Hepatocyte (in vitro differentiated cells): Measurements from ENCODE around the gene PGP. TPM values are rescaled to one million over a fixed set of nuclear protein-coding genes. Genes with fewer than 3 reads are reported as not detected.

Experiments
- DNase-seq: peaks from one replicate; pipeline ENCODE4 v3.0.0-alpha.2; 2016; ENCODE audit warnings: low spot score
- H2AFZ ChIP-seq: fragments of 200-600 bp; sonication (generic); 2 replicates; pipeline ENCODE4 v1.6.0; 2016; ENCODE audit warnings: antibody characterized with exemption, mild to moderate bottlenecking
- H3K27ac ChIP-seq: fragments of 200-600 bp; sonication (generic); 2 replicates; pipeline ENCODE4 v1.5.1; 2016; ENCODE audit warnings: mild to moderate bottlenecking
- H3K27me3 ChIP-seq: fragments of 200-600 bp; sonication (generic); 2 replicates; pipeline ENCODE4 v1.6.1; 2016
- H3K36me3 ChIP-seq: fragments of 200-600 bp; sonication (generic); replicated peaks from 2 replicates; pipeline ENCODE4 v1.5.1; 2016; ENCODE audit warnings: low read depth; ENCODE audit not compliant: insufficient read depth
- H3K4me1 ChIP-seq: fragments of 200-600 bp; sonication (generic); 2 replicates; pipeline ENCODE4 v1.5.1; 2016; ENCODE audit warnings: mild to moderate bottlenecking, moderate library complexity; ENCODE audit not compliant: insufficient read depth
- H3K4me2 ChIP-seq: fragments of 200-600 bp; sonication (generic); 2 replicates; pipeline ENCODE4 v1.6.0; 2016
- H3K4me3 ChIP-seq: fragments of 200-600 bp; sonication (generic); 2 replicates; pipeline ENCODE4 v1.5.1; 2016; ENCODE audit warnings: mild to moderate bottlenecking
- H3K79me2 ChIP-seq: fragments of 200-600 bp; sonication (generic); 2 replicates; pipeline ENCODE4 v1.6.0; 2017; ENCODE audit warnings: mild to moderate bottlenecking
- H3K9me2 ChIP-seq: fragments of 200-600 bp; sonication (generic); replicated peaks from 2 replicates; pipeline ENCODE4 v1.6.0; 2017; ENCODE audit warnings: mild to moderate bottlenecking; ENCODE audit not compliant: insufficient read depth
- H3K9me3 ChIP-seq: fragments of 200-600 bp; sonication (generic); 2 replicates; pipeline ENCODE4 v1.5.1; 2016; ENCODE audit warnings: low read depth, mild to moderate bottlenecking
- H4K20me1 ChIP-seq: fragments of 200-600 bp; sonication (generic); 2 replicates; pipeline ENCODE4 v1.6.0; 2016; ENCODE audit warnings: mild to moderate bottlenecking; ENCODE audit not compliant: insufficient read depth, poor library complexity, severe bottlenecking
- EZH2 ChIP-seq: fragments of 200-600 bp; sonication (generic); IDR thresholded peaks from 2 replicates; pipeline ENCODE4 v1.6.1; 2016; ENCODE audit warnings: antibody characterized with exemption, mild to moderate bottlenecking, borderline replicate concordance
- EZH2phosphoT487 ChIP-seq: fragments of 200-600 bp; sonication (generic); IDR thresholded peaks from one replicate; pipeline ENCODE4 v1.6.1; 2018; ENCODE audit warnings: antibody characterized with exemption, mild to moderate bottlenecking, low read depth, moderate library complexity; ENCODE audit not compliant: unreplicated experiment, severe bottlenecking
- WGBS: methylation state at CpG from one replicate; pipeline ENCODE4 v1.1.6; 2016; ENCODE audit warnings: low lambda C conversion rate; ENCODE audit errors: missing lambda C conversion rate; 5-methylcytosine and 5-hydroxymethylcytosine counted together
- polyA plus RNA-seq: library from polyadenylated mRNA; unstranded; fragments of >200 nt; fragmentation: Nextera tagmentation; extraction: Ambion mirVana; gene quantifications from 2 replicates; pipeline ENCODE4 v1.2.1, GENCODE V29; 2016
- total RNA-seq: library from RNA; depleted of rRNA; stranded (reverse); fragments of >200 nt; gene quantifications from 2 replicates; pipeline ENCODE4 v1.2.3, GENCODE V29; 2014
- TF ChIP-seq, protein P1 (sequence below): fragments of 200-600 bp; sonication (generic); IDR thresholded peaks from 2 replicates; pipeline ENCODE4 v1.5.1; 2016; ENCODE audit warnings: antibody characterized with exemption, mild to moderate bottlenecking; ENCODE audit not compliant: poor library complexity

PGP gene
- total and polyA plus RNA-seq, 2 experiments from 2014 or later: 20.6 to 38.0 TPM

DNA sequence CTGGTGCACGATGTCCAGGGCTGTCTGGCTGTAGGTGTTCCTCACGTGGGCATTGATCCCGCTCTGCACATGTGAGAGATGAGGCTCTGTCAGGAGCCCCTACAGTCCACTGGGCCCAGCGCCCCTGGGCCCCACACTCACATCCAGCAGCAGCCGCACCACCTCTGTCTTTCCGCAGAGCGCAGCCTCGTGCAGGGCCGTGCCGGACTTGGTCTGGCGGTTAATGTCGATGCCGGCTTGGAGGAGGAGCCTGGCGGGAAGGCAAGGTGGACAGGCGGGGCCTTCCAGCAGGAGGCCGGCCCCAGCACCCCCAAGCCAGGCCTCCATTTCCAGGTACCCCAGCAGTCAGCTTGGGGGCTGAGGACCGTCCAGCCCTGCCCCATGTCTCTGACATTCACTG is 27.4 kb downstream of the PGP start:
- no peaks in the 10 kb centered on the region for H3K79me2 ChIP-seq
- no peaks in the 10 kb centered on the region for H3K36me3 ChIP-seq
- no peaks in the 10 kb centered on the region for H3K9me2 ChIP-seq
- WGBS: 90% methylated on average over 17 of the region's 17 CpGs
- H4K20me1 ChIP-seq: no peaks in the 10 kb centered on the region
- DNase-seq: no peak
- no peaks in the 10 kb centered on the region for H3K27me3 ChIP-seq
- H3K4me2 ChIP-seq: no peak overlapping the region
- H3K4me1 ChIP-seq: no peaks in the 10 kb centered on the region
- H3K27ac ChIP-seq: no peak overlapping the region
- no peaks in the 10 kb centered on the region for H3K9me3 ChIP-seq
- TF ChIP-seq, protein P1, sequence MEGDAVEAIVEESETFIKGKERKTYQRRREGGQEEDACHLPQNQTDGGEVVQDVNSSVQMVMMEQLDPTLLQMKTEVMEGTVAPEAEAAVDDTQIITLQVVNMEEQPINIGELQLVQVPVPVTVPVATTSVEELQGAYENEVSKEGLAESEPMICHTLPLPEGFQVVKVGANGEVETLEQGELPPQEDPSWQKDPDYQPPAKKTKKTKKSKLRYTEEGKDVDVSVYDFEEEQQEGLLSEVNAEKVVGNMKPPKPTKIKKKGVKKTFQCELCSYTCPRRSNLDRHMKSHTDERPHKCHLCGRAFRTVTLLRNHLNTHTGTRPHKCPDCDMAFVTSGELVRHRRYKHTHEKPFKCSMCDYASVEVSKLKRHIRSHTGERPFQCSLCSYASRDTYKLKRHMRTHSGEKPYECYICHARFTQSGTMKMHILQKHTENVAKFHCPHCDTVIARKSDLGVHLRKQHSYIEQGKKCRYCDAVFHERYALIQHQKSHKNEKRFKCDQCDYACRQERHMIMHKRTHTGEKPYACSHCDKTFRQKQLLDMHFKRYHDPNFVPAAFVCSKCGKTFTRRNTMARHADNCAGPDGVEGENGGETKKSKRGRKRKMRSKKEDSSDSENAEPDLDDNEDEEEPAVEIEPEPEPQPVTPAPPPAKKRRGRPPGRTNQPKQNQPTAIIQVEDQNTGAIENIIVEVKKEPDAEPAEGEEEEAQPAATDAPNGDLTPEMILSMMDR: no peak
- no peak for TF ChIP-seq EZH2
- no peak overlapping the region for H3K4me3 ChIP-seq
- H2AFZ ChIP-seq: no peak overlapping the region

DNA sequence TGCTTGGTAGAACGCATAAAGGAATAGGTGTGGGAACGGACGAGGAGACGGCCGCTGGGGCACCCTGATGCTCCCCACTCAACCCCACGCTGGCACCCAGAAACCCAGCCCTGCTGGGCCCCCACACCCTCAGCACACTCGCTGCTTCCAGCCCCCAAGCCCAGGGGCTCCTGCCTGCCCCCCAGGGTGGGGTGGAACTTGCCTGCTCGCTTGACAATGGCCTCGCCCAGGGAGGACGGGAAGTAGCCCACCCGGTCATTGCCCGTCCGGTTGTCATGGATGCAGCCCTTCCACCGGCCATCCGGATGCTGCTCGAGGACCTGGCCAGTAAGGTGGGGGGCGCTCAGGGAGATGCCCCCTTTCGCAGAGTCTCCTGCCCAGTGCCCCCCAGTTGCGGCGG is 28.1 kb downstream of the PGP start:
- Histone ChIP-seq H4K20me1 (no peaks in the 10 kb centered on the region), H3K79me2 (no peaks in the 10 kb centered on the region), H3K27me3 (no peaks in the 10 kb centered on the region), H3K36me3 (no peaks in the 10 kb centered on the region), H3K27ac (no peak overlapping the region), H3K9me2 (no peaks in the 10 kb centered on the region), H2AFZ (no peak overlapping the region), H3K4me2 (no peak overlapping the region), H3K4me3 (no peak overlapping the region), H3K9me3 (no peaks in the 10 kb centered on the region), H3K4me1 (no peaks in the 10 kb centered on the region)
- no peak for TF ChIP-seq EZH2
- TF ChIP-seq EZH2phosphoT487: no peak
- TF ChIP-seq, protein P1: no peak
- 92% methylated on average over 15 of the region's 20 CpGs for WGBS
- no peak for DNase-seq

DNA sequence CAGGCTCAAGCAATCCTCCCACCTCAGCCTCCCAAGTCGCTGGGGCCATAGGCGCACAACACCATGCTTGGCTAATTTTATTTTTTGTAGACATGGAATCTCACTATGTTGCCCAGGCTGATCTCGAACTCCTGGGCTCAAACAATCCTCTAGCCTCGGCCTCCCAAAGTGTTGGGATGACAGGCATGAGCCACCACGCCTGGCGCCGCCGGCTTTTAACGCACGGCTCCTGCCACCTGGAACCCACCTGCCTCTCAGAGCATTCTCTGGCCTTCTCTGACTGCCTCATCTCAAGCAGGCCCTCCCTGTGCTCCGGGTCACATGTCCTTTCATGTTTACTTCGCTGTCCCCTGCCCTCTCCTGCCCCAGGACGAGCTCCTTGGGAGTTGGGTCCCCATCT is 28.6 kb downstream of the PGP start:
- Histone ChIP-seq H3K36me3 (no peaks in the 10 kb centered on the region), H3K79me2 (no peaks in the 10 kb centered on the region), H3K4me1 (no peaks in the 10 kb centered on the region), H3K4me2 (no peak overlapping the region), H4K20me1 (no peaks in the 10 kb centered on the region), H3K27me3 (no peaks in the 10 kb centered on the region), H3K9me3 (no peaks in the 10 kb centered on the region), H2AFZ (no peak overlapping the region), H3K9me2 (no peaks in the 10 kb centered on the region), H3K4me3 (no peak overlapping the region), H3K27ac (no peak overlapping the region)
- TF ChIP-seq, protein P1: no peak
- TF ChIP-seq EZH2phosphoT487: no peak
- no peak for TF ChIP-seq EZH2
- 90% methylated on average over 13 of the region's 13 CpGs for WGBS
- DNase-seq: no peak

DNA sequence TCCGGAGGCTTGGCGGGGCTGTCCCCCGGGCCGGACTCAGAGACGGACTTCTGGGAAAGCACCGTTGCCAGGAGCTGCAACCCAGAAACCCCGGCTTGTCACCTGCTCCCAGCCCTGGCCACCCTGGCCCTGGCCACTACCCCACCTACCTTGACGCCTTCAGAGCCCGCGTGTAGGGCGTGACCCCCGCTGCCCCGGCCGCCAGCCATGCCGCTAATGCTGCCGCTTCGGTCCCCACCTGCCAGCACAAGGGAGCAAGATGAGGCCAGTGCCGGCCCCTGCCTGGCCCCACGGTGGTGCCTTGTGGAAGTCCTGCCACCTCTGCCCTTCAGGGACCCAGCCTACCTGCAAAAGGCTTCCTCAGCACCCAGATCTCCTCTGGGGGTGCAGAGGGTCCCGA is 29.7 kb downstream of the PGP start:
- H4K20me1 ChIP-seq: no peaks in the 10 kb centered on the region
- H3K27me3 ChIP-seq: no peaks in the 10 kb centered on the region
- no peak overlapping the region for H3K4me3 ChIP-seq
- no peak overlapping the region for H3K27ac ChIP-seq
- no peaks in the 10 kb centered on the region for H3K4me1 ChIP-seq
- H3K36me3 ChIP-seq: no peaks in the 10 kb centered on the region
- H3K79me2 ChIP-seq: no peaks in the 10 kb centered on the region
- H3K9me2 ChIP-seq: no peaks in the 10 kb centered on the region
- WGBS: 90% methylated on average over 19 of the region's 20 CpGs
- DNase-seq: no peak
- no peak overlapping the region for H2AFZ ChIP-seq
- H3K9me3 ChIP-seq: no peaks in the 10 kb centered on the region
- TF ChIP-seq EZH2 (no peak), EZH2phosphoT487 (no peak)
- TF ChIP-seq, protein P1: no peak
- no peak overlapping the region for H3K4me2 ChIP-seq
